Stimulated activated naive B cell treated with anti-CD40 and anti-IgM and Interleukin-4, amounts not matched to agents 10 μg/mL and 1 μg/mL and 100 μg/mL, for 72 hours (primary cell): Measurements from ENCODE around the gene DACT1.

Experiments used
- ATAC-seq, 2 donors: fragments of 150-1000 bp; cut with Tn5 transposase; replicated peaks; 2 replicates each; pipeline ENCODE4 v1.10.0; 2021; ENCODE audit warnings: moderate library complexity in 1 of 2
- DNase-seq: peaks from one replicate; pipeline ENCODE4 v3.0.0; 2021
- H3K27ac Mint-ChIP-seq: one replicate; pipeline ENCODE4 v1.8.0; 2022; ENCODE audit warnings: mild to moderate bottlenecking, mixed read lengths
- H3K27me3 Mint-ChIP-seq, 2 donors: one replicate each; pipeline ENCODE4 v1.8.0; 2022; ENCODE audit warnings: mixed read lengths in 2 of 2
- H3K36me3 Mint-ChIP-seq, 2 donors: one replicate each; pipeline ENCODE4 v1.8.0; 2022; ENCODE audit warnings: mixed read lengths in 2 of 2, mild to moderate bottlenecking in 1 of 2
- H3K4me1 Mint-ChIP-seq, 2 donors: one replicate each; pipeline ENCODE4 v1.8.0; 2022; ENCODE audit warnings: mixed read lengths in 2 of 2, mild to moderate bottlenecking in 1 of 2
- H3K4me3 Mint-ChIP-seq, 2 donors: one replicate each; pipeline ENCODE4 v1.8.0; 2022; ENCODE audit warnings: mild to moderate bottlenecking in 2 of 2, mixed read lengths in 2 of 2, moderate library complexity in 1 of 2
- H3K9me3 Mint-ChIP-seq, 2 donors: one replicate each; pipeline ENCODE4 v1.8.0; 2022; ENCODE audit warnings: mixed read lengths in 2 of 2, mild to moderate bottlenecking in 1 of 2

DACT1 gene

GRCh38 chr14:58645641-58646040 lies 7.9 kb downstream of the DACT1 start:
- Mint-ChIP-seq H3K36me3 (peaks cover 4 to 18% of the 10 kb centered on the region in 2 donors), H3K4me3 (no peak overlapping the region), H3K4me1 (no peaks in the 10 kb centered on the region), H3K27me3 (no peaks in the 10 kb centered on the region), H3K9me3 (no peaks in the 10 kb centered on the region), H3K27ac (no peak overlapping the region)
- ATAC-seq (no peak), DNase-seq (no peak)

- ATAC-seq: no peak
- Mint-ChIP-seq H3K36me3 (peaks cover 1 to 16% of the 10 kb centered on the region in 2 donors), H3K4me1 (no peaks in the 10 kb centered on the region)
Measured at GRCh38 chr14:58646479-58646878, 8.7 kb downstream of the DACT1 start.

GRCh38 chr14:58647777-58648176 lies 10.0 kb downstream of the DACT1 start:
- Mint-ChIP-seq H3K36me3 (peaks cover 1 to 14% of the 10 kb centered on the region in 2 donors), H3K4me1 (no peaks in the 10 kb centered on the region), H3K9me3 (no peaks in the 10 kb centered on the region), H3K27ac (no peak overlapping the region), H3K27me3 (no peaks in the 10 kb centered on the region), H3K4me3 (no peak overlapping the region)
- DNase-seq (no peak), ATAC-seq (no peak)

More at GRCh38 chr14:58646479-58646878, 8.7 kb downstream of the DACT1 start:
- Mint-ChIP-seq H3K27ac (no peak overlapping the region), H3K27me3 (no peaks in the 10 kb centered on the region), H3K4me3 (no peak overlapping the region), H3K9me3 (no peaks in the 10 kb centered on the region)
- DNase-seq: no peak

- Mint-ChIP-seq H3K27me3 (no peaks in the 10 kb centered on the region), H3K27ac (no peak overlapping the region), H3K9me3 (no peaks in the 10 kb centered on the region), H3K36me3 (peaks cover 1 to 4% of the 10 kb centered on the region in 2 donors), H3K4me1 (no peaks in the 10 kb centered on the region), H3K4me3 (no peak overlapping the region)
- ATAC-seq (no peak), DNase-seq (no peak)
Measured at GRCh38 chr14:58650857-58651256, 13.1 kb downstream of the DACT1 start.

- Mint-ChIP-seq H3K27ac (no peak overlapping the region), H3K36me3 (no peaks in the 10 kb centered on the region), H3K4me3 (no peak overlapping the region), H3K27me3 (no peaks in the 10 kb centered on the region), H3K9me3 (no peaks in the 10 kb centered on the region), H3K4me1 (no peaks in the 10 kb centered on the region)
- DNase-seq: no peak
- no peak for ATAC-seq
Measured at GRCh38 chr14:58656671-58657411, 19.1 kb downstream of the DACT1 start.

- H3K9me3 Mint-ChIP-seq: no peaks in the 10 kb centered on the region
- no peaks in the 10 kb centered on the region for H3K27me3 Mint-ChIP-seq
- ATAC-seq (no peak), DNase-seq (no peak)
- H3K36me3 Mint-ChIP-seq: no peaks in the 10 kb centered on the region
- H3K4me1 Mint-ChIP-seq: no peaks in the 10 kb centered on the region
- no peak overlapping the region for H3K4me3 Mint-ChIP-seq
- H3K27ac Mint-ChIP-seq: no peak overlapping the region
Measured at GRCh38 chr14:58659061-58659460, 21.3 kb downstream of the DACT1 start.

- no peaks in the 10 kb centered on the region for H3K4me1 Mint-ChIP-seq
- no peak overlapping the region for H3K4me3 Mint-ChIP-seq
- H3K27ac Mint-ChIP-seq: no peak overlapping the region
- DNase-seq (no peak), ATAC-seq (no peak)
- H3K9me3 Mint-ChIP-seq: no peaks in the 10 kb centered on the region
- no peaks in the 10 kb centered on the region for H3K27me3 Mint-ChIP-seq
- H3K36me3 Mint-ChIP-seq: no peaks in the 10 kb centered on the region
Measured at GRCh38 chr14:58659846-58660245, 22.1 kb downstream of the DACT1 start.

GRCh38 chr14:58660407-58660806 lies 22.6 kb downstream of the DACT1 start:
- Mint-ChIP-seq H3K36me3 (no peaks in the 10 kb centered on the region), H3K4me1 (no peaks in the 10 kb centered on the region), H3K27ac (no peak overlapping the region), H3K27me3 (no peaks in the 10 kb centered on the region), H3K4me3 (no peak overlapping the region), H3K9me3 (no peaks in the 10 kb centered on the region)
- no peak for DNase-seq
- ATAC-seq: no peak

- DNase-seq: no peak
- ATAC-seq: no peak
- H3K4me3 Mint-ChIP-seq: no peak overlapping the region
- no peak overlapping the region for H3K27ac Mint-ChIP-seq
- H3K36me3 Mint-ChIP-seq: no peaks in the 10 kb centered on the region
- no peaks in the 10 kb centered on the region for H3K4me1 Mint-ChIP-seq
- no peaks in the 10 kb centered on the region for H3K9me3 Mint-ChIP-seq
- no peaks in the 10 kb centered on the region for H3K27me3 Mint-ChIP-seq
Measured at GRCh38 chr14:58662018-58662417, 24.3 kb downstream of the DACT1 start.

- Mint-ChIP-seq H3K27me3 (no peaks in the 10 kb centered on the region), H3K4me3 (no peak overlapping the region), H3K4me1 (no peaks in the 10 kb centered on the region), H3K36me3 (no peaks in the 10 kb centered on the region), H3K9me3 (no peaks in the 10 kb centered on the region), H3K27ac (no peak overlapping the region)
- no peak for DNase-seq
- ATAC-seq: no peak
Measured at GRCh38 chr14:58662759-58663158, 25.0 kb downstream of the DACT1 start.

GRCh38 chr14:58663494-58664111 lies 25.8 kb downstream of the DACT1 start:
- H3K27ac Mint-ChIP-seq: no peak overlapping the region
- H3K4me3 Mint-ChIP-seq: no peak overlapping the region
- H3K27me3 Mint-ChIP-seq: peaks cover 0 to 3% of the 10 kb centered on the region in 2 donors
- no peaks in the 10 kb centered on the region for H3K9me3 Mint-ChIP-seq
- ATAC-seq: no peak
- DNase-seq: no peak
- H3K4me1 Mint-ChIP-seq: no peaks in the 10 kb centered on the region
- H3K36me3 Mint-ChIP-seq: no peaks in the 10 kb centered on the region

- H3K27me3 Mint-ChIP-seq: peaks cover 0 to 4% of the 10 kb centered on the region in 2 donors
- ATAC-seq: no peak
Measured at GRCh38 chr14:58665773-58666500, 28.2 kb downstream of the DACT1 start.

GRCh38 chr14:58666737-58667136 lies 29.0 kb downstream of the DACT1 start:
- H3K9me3 Mint-ChIP-seq: no peaks in the 10 kb centered on the region
- H3K27ac Mint-ChIP-seq: no peak overlapping the region
- H3K27me3 Mint-ChIP-seq: peaks cover 0 to 4% of the 10 kb centered on the region in 2 donors
- no peaks in the 10 kb centered on the region for H3K36me3 Mint-ChIP-seq
- no peaks in the 10 kb centered on the region for H3K4me1 Mint-ChIP-seq
- ATAC-seq (no peak), DNase-seq (no peak)
- H3K4me3 Mint-ChIP-seq: no peak overlapping the region

More at GRCh38 chr14:58665773-58666500, 28.2 kb downstream of the DACT1 start:
- Mint-ChIP-seq H3K9me3 (no peaks in the 10 kb centered on the region), H3K36me3 (no peaks in the 10 kb centered on the region), H3K27ac (no peak overlapping the region), H3K4me3 (no peak overlapping the region), H3K4me1 (no peaks in the 10 kb centered on the region)
- DNase-seq: no peak

GRCh38 chr14:58667900-58668299 lies 30.1 kb downstream of the DACT1 start:
- Mint-ChIP-seq H3K9me3 (no peaks in the 10 kb centered on the region), H3K36me3 (no peaks in the 10 kb centered on the region), H3K4me1 (no peaks in the 10 kb centered on the region), H3K27ac (no peak overlapping the region), H3K4me3 (no peak overlapping the region), H3K27me3 (peaks cover 0 to 4% of the 10 kb centered on the region in 2 donors)
- DNase-seq (no peak), ATAC-seq (no peak)
